ENCODE results near the gene TPST2.

GRCh38 chr22:26610072-26610958, 20.4 kb upstream of the TPST2 start:
- TF ChIP-seq CTCF (IDR thresholded peaks at IDR 0.05) (no peak), POLR2A (IDR thresholded peaks at IDR 0.05) (no peak)

All from adrenal gland (tissue), 5 donors.